HG03521 (cell line): ENCODE measurements around the gene XCR1.
"Not testable (repeated sequence)": the region's sequence is repeated elsewhere in the genome, so short reads cannot be mapped to it uniquely, and the experiment has no call there.

Experiments
- ATAC-seq: cut with Tn5 transposase; IDR thresholded peaks from one replicate; pipeline ENCODE4 v1.9.1; 2021; ENCODE audit warnings: mild to moderate bottlenecking, moderate library complexity; ENCODE audit not compliant: unreplicated experiment

The XCR1 gene, protein sequence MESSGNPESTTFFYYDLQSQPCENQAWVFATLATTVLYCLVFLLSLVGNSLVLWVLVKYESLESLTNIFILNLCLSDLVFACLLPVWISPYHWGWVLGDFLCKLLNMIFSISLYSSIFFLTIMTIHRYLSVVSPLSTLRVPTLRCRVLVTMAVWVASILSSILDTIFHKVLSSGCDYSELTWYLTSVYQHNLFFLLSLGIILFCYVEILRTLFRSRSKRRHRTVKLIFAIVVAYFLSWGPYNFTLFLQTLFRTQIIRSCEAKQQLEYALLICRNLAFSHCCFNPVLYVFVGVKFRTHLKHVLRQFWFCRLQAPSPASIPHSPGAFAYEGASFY

DNA sequence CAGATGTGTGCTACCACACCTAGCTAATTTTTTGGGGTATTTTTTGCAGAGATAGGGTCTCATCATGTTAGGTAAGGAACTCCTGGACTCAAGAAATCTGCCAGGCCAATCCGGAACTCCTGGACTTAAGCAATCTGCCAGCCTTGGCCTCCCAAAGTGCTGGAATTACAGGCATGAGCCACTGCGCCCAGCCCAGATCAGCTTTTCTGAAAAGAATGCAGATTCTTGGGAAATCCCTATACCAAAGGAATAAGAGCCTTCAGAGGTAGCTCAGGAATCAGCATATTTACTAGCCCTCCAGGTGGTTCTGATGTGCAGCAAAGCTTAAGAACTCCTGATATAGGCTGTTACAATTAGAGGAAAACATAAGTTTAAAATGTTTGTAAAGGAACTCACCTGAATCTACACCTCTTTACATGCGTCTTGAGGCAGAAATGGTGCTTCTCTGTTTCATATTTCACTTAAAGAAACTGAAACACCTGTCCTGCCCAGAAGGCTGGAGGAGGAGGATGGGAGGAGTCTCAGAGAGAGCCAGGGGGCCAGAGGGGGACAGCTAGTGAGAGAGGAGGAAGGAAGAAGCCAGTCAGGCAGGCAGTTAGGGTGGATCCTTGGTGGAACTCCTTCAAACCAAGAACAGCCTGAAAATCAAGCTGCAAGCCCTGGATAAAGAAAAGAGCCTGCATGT is at the start of gene XCR1:
Gene XCR1, minus strand, starts transcription at position 463 of the 685 bp plus-strand sequence. CDS start 5,536 bp downstream, outside the sequence.
- no peak for ATAC-seq

DNA sequence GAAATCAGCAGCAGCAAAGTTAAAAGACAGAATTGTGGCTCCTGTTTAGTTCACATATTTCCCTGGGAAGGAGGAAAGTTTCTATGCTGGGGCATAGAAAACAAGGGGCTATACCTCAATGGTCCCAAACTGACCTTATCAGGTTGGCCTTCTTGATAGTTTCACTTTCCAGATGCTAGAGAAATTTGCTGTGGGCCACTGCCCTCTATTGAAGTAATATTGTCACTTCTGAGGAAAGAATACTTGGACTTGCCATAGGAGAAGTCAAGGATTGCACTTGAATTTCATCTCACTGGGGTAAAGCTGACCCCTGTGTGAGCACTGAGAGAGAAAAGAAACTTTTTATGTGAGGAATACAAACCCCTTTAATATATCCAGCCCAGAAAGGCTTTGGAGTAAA is 49.3 kb upstream of the XCR1 start:
- no peak for ATAC-seq

- no peak for ATAC-seq
Measured at GRCh38 chr3:46075816-46076215, 48.5 kb upstream of the XCR1 start.

DNA sequence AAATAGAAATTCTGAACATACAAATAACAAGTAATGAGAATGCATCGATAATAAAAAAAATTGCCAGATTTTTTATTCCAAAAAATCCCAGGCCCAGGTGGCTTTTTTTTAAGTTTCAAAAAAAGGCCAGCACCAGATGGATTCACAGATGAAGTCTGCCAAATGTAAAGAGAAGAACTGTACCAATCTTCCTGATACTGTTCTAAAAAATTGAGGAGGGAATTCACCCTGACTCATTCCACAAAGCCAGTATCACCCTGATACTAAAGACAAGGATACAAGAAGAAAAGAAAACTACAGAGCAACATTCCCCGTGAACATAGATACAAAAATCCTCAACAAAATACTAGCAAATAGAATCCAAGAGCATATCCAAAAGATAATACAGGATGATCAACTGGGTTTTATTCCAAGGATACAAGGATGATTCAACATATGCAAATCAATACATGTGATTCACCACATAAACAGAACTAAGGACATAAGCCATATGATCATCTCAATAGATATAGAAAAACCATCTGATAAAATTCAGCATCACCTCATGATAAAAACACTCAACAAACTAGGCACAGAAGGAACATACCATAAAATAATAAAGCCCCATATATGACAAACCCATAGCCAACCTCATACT is 44.1 kb upstream of the XCR1 start:
- no peak for ATAC-seq

DNA sequence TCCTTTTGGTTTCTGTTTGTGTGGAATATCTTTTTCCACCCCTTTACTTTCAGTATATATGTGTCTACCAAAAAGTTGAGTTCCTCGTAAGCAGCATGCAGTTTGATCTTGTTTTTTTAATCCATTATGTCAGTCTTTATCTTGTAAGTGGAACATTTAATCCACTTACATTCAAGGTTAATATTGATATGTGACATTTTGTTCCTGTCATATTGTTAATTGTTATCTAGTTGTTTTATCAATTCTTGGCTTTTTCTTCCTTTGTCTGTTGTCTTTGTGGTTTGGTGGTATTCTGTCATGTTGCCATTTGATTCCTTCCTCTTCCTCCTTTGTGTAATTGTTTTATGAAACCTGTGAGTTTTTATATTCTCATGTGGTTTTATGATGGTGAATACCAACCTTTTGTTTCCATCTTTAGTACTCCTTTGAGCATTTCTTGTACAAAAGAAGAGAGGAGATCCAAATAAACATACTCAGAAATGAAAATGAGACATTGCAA is 43.4 kb upstream of the XCR1 start:
- no peak for ATAC-seq

DNA sequence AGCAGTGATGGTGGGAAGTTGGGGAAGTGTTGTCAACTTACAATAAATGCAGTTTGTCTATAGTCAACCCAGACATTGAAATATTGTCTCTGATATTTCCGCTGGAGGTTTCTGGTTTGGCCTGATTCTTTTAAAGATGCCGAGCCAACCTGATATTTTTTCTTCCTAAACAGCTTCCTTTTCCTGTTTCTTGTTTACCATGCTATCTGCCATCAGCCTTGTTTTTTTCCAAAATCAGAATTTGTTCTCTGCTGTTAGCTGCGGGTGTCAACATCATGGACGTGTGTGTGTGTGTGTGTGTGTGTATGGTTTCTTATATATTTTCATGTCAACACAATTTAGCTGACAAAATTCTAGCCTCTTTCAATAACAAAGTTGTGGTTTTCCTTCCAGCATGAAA is 41.2 kb upstream of the XCR1 start:
- ATAC-seq = no peak

GRCh38 chr3:46067401-46067800 is 40.1 kb upstream of the XCR1 start:
- ATAC-seq = no peak

GRCh38 chr3:46065750-46066256 is 38.5 kb upstream of the XCR1 start:
- ATAC-seq = no peak

DNA sequence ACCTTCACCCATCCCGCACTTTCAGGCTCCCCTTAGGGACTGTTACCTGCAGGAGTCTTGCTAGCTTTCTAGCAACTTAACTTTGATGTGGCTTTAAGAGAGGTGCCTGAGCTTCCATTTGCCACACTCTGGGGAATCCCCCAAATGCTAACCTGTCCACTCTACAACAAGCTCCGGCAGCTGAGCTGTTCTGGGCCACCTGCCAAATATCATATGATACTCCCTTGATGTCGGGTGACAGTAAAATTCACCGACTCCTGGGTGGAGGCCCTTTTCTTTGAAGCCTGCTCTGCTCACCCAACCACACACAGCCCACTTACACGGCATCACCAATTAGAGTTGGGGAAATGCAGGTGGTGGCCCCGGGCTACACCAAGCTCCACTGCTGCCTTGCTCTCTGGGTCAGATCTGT is 38.0 kb upstream of the XCR1 start:
- ATAC-seq = no peak

DNA sequence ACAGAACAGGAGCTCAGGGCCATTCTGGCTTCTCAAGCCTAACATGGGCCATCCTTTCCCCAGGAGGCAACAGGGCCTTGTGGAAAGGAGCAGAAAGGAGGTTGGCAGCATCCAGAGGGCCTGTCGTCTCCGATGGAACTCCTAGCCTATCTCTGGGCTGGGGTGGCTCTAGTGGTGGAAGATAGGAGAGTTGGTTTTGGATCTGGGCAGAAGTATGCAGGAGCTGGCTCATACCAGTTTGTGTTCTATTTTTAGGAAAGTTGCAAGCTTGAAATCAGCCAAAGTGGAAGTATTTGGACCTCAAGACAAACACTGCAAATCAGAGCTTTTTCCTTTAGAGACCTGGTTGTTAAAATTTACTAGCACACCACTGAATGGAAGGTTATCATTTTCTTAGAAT is 35.4 kb upstream of the XCR1 start:
- ATAC-seq = no peak

- ATAC-seq = no peak
Measured at GRCh38 chr3:46061887-46062286, 34.6 kb upstream of the XCR1 start.

- no peak for ATAC-seq
Measured at GRCh38 chr3:46061108-46061720, 33.9 kb upstream of the XCR1 start.

GRCh38 chr3:46060551-46060950 is 33.3 kb upstream of the XCR1 start:
- ATAC-seq = no peak

- ATAC-seq = no peak
Measured at GRCh38 chr3:46059432-46059831, 32.1 kb upstream of the XCR1 start.

GRCh38 chr3:46058981-46059380 is 31.7 kb upstream of the XCR1 start:
- no peak for ATAC-seq

GRCh38 chr3:46057716-46058115 is 30.4 kb upstream of the XCR1 start:
- ATAC-seq = no peak

DNA sequence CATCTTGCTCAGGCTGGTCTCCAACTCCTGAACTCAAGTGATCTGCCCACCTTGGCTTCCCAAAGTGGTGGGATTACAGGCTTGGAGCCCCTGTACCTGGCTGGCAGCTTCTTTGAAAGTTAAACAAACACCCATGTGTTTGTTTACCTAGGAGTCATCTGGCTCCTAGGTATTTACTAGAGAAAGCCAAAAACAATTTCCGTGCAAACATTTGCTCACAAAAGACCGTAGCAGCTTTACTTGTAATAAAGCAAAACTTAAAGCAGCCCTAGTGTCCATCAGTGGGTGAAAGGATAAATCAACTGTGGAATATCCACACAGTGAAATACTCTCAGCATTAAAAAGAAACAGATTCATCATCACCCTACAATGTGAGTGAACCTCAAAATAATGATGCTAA is 29.4 kb upstream of the XCR1 start:
- ATAC-seq = no peak

GRCh38 chr3:46053761-46054515 is 26.7 kb upstream of the XCR1 start:
- ATAC-seq = not testable (repeated sequence)

DNA sequence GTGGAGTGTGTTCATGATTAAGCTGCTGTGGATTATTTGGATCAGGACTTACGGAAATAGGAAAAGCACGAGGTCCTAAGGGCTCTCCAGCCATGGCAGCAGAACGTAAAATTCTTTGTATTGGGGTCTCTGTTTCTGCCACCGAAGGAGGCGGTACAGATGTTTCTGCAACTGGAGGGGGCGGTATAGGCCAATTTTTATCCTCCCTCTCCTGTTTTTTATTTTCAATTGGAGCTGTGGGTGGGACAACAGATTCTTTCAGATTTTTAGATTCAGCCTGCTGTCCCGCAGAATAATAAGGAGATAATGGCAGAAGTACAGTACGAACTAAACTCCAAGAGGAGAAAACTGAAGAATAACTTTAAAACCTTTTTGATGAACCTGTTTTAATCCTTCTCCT is 26.0 kb upstream of the XCR1 start:
- not testable (repeated sequence) for ATAC-seq

GRCh38 chr3:46052531-46052930 is 25.2 kb upstream of the XCR1 start:
- ATAC-seq = no peak
